PFSK-1 (cell line): Measurements from ENCODE around the gene ARHGAP6.

ENCODE experiments used
- FOXP2 ChIP-seq: optimal IDR thresholded peaks from 2 replicates; pipeline ENCODE3; 2011; ENCODE audit warnings: borderline replicate concordance, control low read depth, inconsistent platforms; ENCODE audit not compliant: insufficient read depth; ENCODE audit errors: extremely low read length, extremely low read depth
- POLR2AphosphoS5 ChIP-seq: IDR thresholded peaks from 2 replicates; pipeline ENCODE4 v1.6.1; 2012; ENCODE audit warnings: low read depth, mild to moderate bottlenecking, control low read depth, low read length, moderate library complexity
- REST ChIP-seq, 2 experiments: IDR thresholded peaks; 2 replicates each; pipeline versions ENCODE4 v1.6.1 to v1.8.0; 2011 to 2012; ENCODE audit warnings: low read depth in 2 of 2, low read length in 2 of 2, control low read depth in 1 of 2, inconsistent platforms in 1 of 2, mild to moderate bottlenecking in 1 of 2, moderate library complexity in 1 of 2; ENCODE audit not compliant: insufficient read depth in 1 of 2
- SIN3A ChIP-seq: IDR thresholded peaks from 2 replicates; pipeline ENCODE4 v1.6.1; 2012; ENCODE audit warnings: mild to moderate bottlenecking, low read length, moderate library complexity, borderline replicate concordance; ENCODE audit not compliant: insufficient read depth
- TAF1 ChIP-seq: IDR thresholded peaks from 2 replicates; pipeline ENCODE4 v1.6.1; 2012; ENCODE audit warnings: low read length, control low read depth, borderline replicate concordance; ENCODE audit not compliant: insufficient read depth

- TF ChIP-seq TAF1 (no peak), REST (IDR thresholded peaks at IDR 0.05; ENCODE audit: insufficient read depth in 1 of 2, low read depth in 2 of 2, low read length in 2 of 2) (no peak), SIN3A (no peak), POLR2AphosphoS5 (no peak), FOXP2 (no peak)
Observed at GRCh38 chrX:11171956-11172355, 493.8 kb downstream of the ARHGAP6 start.
